ENCODE results near the gene IQCK.

GRCh38 chr16:19872935-19873334 is 154.9 kb downstream of the IQCK start:
- TF ChIP-seq POLR2AphosphoS5 (IDR thresholded peaks at IDR 0.05) (no peak), CTCF (IDR thresholded peaks at IDR 0.05 in 8 of 11, conservative IDR thresholded peaks at IDR 0.05 in 3 of 11) (no peak), POLR2A (IDR thresholded peaks at IDR 0.05) (no peak)
